Endothelial cell of umbilical vein (primary cell): ENCODE results near the gene PTGES3.

ENCODE experiments used
- CTCF ChIP-seq, 2 donors: IDR thresholded peaks; 1 replicate in 1 of 2; 2 replicates in 1 of 2; pipeline ENCODE4 v1.5.1; 2011; ENCODE audit warnings: low read length in 2 of 2, mild to moderate bottlenecking in 2 of 2, moderate library complexity in 2 of 2, control low read depth in 1 of 2, inconsistent platforms in 1 of 2, low read depth in 1 of 2; ENCODE audit not compliant: insufficient read depth in 1 of 2; ENCODE audit errors: extremely low read depth in 1 of 2
- EZH2 ChIP-seq: IDR thresholded peaks from 2 replicates; pipeline ENCODE4 v1.6.1; 2012; ENCODE audit warnings: borderline replicate concordance, low read depth, mild to moderate bottlenecking, moderate library complexity, low read length, inconsistent platforms; ENCODE audit not compliant: severe bottlenecking
- GATA2 ChIP-seq: IDR thresholded peaks from 2 replicates; pipeline ENCODE4 v1.7.0; 2011; ENCODE audit warnings: low read depth, mild to moderate bottlenecking, moderate library complexity, mixed read lengths, low read length; ENCODE audit not compliant: insufficient read length, insufficient read depth
- MAX ChIP-seq: IDR thresholded peaks from 2 replicates; pipeline ENCODE4 v1.6.1; 2011; ENCODE audit not compliant: insufficient read depth, insufficient read length
- MYC ChIP-seq: IDR thresholded peaks from one replicate; pipeline ENCODE4 v1.6.1; 2011; ENCODE audit warnings: mild to moderate bottlenecking, low read depth, low read length
- POLR2A ChIP-seq: IDR thresholded peaks from 2 replicates; pipeline ENCODE4 v1.6.1; 2012; ENCODE audit warnings: low read depth, mild to moderate bottlenecking, control low read depth, low read length
- POLR2AphosphoS5 ChIP-seq: IDR thresholded peaks from 2 replicates; pipeline ENCODE4 v1.6.1; 2012; ENCODE audit warnings: low read depth, mild to moderate bottlenecking, control low read depth, low read length, moderate library complexity; ENCODE audit not compliant: insufficient read depth

GRCh38 chr12:56634242-56634836 is 53.7 kb downstream of the PTGES3 start:
- TF ChIP-seq CTCF (IDR thresholded peaks at IDR 0.05; ENCODE audit: extremely low read depth in 1 of 2, insufficient read depth in 1 of 2, low read depth in 1 of 2, low read length in 2 of 2) (no peak), POLR2AphosphoS5 (no peak), EZH2 (no peak), MAX (no peak), POLR2A (no peak), MYC (no peak), GATA2 (no peak)
